Measurements from ENCODE around the gene TYROBP.
"Not testable (repeated sequence)": the region's sequence is repeated elsewhere in the genome, so short reads cannot be mapped to it uniquely, and the experiment has no call there.

The TYROBP gene

DNA sequence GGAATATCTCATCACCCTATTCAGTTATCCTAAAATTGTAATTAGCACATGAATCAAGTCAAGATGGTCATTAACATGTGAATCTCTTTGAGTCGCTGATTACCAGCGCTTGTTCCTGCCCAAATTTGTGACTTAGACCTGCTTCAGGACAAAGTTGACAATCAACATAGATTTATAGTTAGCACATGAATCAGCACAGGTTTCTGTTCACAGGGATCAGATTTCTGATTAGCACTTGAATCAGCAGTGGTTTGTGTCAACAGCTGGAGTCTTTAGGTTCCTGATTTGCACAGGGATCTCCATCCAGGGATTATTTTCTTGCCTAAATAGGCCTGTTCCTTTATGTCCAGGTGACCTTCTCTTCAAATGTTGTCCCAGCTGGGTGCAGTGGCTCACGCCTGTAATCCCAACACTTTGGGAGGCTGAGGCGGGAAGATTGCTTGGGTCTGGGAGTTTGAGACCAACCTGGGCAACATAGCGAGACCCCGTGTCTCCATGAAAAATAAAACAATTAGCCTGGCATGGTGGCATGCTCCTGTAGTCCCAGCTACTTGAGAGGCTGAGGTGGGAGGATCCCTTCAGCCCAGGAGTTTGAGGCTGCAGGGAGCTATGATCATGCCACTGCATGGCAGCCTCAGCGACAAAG lies 24.3 kb upstream of the TYROBP start:
- in situ Hi-C loops (cut with MboI; ENCODE audit: low sequenced_read_pairs) = loop anchor here (10.0 kb wide), 1 partner anchor 58 kb away; no protein-coding TSS in a partner anchor

DNA sequence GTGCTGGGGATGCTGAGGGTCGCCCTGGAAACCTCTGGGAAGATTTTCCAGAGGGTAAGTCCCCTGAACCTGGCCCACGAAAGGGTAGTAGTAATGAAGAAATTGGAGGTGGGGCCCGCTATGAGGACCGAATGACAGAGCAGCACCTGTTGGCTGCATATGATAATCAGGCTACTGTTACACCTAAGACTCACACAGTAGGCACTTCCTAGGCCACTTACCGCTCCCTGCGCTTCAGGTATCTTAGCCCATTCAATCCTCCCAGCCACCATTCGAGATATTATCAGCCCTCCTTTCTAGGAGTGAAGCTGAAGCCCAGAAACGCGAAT lies 23.7 kb upstream of the TYROBP start:
- in situ Hi-C loops (cut with MboI; ENCODE audit: low sequenced_read_pairs) = loop anchor here (10.0 kb wide), 1 partner anchor 57 kb away; no protein-coding TSS in a partner anchor

DNA sequence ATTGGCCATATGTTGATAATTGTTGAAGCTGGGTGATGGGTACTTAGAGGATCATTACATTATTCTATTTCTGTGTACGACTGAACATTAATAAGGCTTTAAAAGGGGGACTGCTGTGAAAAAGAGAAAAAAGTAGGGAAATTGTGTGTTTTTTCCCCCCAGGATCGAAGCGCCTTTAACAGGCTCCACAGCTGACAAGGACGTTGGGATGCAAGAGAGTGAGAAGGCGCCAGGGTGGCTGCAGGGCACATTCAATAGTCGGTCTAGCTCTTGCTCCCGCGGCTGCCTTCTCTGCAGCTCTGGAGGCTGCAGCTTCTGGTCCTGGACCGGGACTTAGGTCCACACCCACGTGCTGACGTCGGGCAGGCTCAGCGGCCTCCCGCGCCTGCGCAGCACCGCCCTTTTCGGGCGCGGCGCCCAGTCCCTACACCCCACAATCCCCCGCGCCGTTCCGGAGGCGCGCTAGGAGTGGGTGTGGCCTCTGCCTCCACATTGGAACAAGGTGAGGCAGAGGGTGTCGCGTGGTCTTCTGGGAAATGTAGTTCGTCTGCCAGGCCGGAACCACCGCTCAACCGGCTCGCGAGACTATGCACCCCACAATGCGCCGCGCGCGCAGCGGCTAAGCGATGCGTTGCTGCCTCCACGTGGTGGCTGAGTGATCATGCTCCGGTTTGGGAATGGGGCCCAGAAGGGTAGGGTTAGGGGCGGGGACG lies 23.2 kb upstream of the TYROBP start:
- in situ Hi-C loops (cut with MboI; ENCODE audit: low sequenced_read_pairs) = loop anchor here (10.0 kb wide), 1 partner anchor 57 kb away; no protein-coding TSS in a partner anchor

DNA sequence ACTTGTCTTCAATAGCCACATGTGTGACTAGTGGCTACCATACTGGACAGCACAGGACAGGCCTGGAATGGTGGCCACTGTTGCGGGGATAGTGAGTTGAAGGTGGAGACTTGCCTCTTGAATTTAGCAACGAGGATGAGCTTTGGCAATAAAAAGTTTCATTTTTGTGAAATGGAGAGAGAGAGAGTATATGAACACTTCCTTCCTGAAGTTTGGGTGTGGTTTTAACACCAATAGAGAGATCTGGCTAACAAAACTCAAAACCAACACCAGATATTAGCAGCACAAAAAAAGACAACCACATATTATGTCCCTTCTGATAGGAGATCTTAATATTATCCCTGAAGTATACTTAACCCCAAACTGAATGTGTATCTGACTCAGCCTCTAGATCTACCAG lies 21.8 kb upstream of the TYROBP start:
- in situ Hi-C loops (cut with MboI; ENCODE audit: low sequenced_read_pairs) = loop anchor here (10.0 kb wide), 1 partner anchor 55 kb away; no protein-coding TSS in a partner anchor

DNA sequence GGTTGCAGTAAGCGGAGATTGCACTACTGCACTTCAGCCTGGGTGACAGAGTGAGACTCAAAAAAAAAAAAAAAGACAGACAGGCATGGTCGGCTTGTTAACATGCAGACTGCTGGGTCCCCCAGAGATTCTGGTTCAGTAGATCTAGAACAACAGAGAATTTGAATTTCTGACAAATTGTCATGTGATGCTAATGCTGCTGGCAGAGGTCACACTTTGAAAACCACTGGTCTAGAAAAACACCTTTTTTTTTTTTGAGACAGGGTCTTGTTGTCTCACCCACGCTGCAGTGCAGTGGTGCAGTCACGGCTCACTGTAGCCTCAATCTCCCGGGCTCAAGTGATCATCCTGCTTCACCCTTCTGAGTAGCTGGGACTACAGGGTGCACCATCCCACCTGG lies 20.4 kb upstream of the TYROBP start:
- in situ Hi-C loops (cut with MboI; ENCODE audit: low sequenced_read_pairs) = no loop called here

DNA sequence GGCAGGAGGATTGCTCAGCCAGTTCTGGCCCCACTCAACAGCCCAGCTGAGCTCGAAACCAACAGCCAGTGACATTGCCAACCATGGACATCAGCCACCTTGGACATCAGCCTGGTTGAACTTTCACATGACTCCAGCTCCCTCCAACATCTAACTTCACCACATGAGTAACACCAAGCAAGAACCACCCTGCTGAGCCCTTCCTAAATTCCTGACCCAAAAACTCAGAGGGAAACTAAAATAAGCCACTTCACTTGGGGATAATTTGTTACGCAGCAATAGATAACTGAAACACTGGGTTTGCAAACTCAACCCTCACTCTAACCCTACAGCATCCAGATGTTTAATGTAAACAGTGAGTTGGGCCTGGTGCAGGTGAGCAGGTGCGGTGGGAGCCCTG lies 17.4 kb upstream of the TYROBP start:
- in situ Hi-C loops (cut with MboI; ENCODE audit: low sequenced_read_pairs) = no loop called here

DNA sequence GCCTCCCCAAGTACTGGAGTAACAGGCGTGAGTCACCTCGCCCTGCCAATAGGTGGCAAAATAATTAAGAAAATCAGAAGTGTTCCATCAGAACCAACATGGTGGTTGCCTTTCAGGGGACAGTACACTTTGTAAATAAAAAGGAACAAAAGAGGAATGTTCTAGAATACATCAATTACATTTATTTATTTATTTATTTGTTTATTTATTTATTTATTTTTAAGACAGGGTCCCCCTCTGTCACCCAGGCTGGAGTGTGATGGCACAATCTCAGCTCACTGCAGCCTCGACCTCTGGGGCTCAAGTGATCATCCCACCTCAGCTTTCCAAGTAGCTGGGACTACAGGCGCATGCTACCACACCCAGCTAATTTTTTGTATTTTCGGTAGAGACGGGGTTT lies 12.9 kb upstream of the TYROBP start:
- in situ Hi-C loops (cut with MboI; ENCODE audit: low sequenced_read_pairs) = no loop called here

DNA sequence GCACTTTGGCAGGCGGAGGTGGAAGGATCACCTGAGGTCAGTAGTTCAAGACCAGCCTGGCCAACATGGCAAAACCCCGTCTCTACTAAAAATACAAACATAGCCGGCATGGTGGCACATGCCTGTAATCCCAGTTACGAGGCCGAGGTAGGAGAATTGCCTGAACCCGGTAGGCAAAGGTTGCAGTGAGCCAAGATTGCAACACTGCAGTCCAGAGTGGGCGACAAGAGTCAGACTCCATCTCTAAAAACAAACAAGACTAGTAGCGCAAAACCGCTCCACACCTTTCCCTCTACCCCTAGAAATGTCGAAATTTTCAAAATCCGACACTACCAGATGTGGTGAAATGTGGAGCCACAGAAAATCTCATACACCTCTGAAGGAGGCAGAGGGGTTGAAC lies 11.2 kb upstream of the TYROBP start:
- in situ Hi-C loops (cut with MboI; ENCODE audit: low sequenced_read_pairs) = no loop called here

DNA sequence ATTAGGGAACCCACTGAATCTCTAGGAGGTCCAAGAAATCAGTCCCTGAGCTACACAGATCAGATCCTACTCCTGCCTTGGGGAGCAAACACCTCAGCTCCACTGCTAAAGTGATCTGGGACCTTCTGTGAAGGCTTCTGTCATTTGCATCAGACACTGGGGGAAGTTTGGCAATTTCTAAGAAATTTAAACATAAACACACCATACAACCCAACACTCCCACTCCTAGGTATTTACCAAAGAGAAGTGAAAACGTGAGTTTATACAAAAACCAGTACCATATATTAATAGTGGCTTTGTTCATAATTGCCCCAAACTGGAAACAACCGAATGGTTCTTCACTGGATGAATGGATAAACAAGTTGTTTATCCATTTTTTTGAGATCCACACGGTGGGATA lies 7.3 kb upstream of the TYROBP start:
- in situ Hi-C loops (cut with MboI; ENCODE audit: low sequenced_read_pairs) = no loop called here

DNA sequence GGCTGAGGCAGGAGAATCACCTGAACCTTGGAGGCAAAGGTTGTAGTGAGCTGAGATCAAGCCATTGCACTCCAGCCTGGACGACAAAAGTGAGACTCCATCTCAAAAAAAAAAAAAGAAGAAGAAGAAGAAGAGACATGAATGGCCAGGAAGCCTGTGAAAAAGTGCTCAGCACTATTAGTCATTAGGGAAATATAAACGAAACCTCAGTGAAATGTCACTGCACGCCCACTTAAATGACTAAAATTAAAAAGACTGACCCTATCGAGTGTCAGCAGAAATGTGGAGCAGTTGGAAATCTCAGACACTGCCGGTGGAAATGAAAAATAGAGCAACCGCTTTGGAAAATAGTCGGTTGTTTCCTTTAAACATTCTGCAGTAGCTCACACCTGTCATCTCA lies 5.5 kb upstream of the TYROBP start:
- in situ Hi-C loops (cut with MboI; ENCODE audit: low sequenced_read_pairs) = no loop called here

DNA sequence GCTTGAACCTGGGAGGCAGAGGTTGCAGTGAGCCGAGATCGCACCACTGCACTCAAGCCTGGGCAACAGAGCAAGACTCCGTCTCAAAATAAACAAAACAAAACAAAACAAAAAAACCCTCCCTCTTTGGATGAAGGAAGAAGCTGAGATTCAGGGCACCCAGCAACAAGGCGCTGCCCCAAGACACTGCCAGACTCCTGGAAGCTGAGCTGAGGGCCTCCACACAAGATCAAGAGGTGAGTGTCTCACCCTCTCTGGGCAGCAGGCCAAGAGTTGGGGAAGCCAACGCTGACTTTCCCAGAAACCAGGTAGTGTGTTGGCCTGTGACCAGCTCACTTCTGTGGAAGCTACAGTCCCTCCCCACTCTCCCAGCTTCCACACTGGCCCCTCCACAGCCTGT lies 3.7 kb upstream of the TYROBP start:
- in situ Hi-C loops (cut with MboI; ENCODE audit: low sequenced_read_pairs) = no loop called here

DNA sequence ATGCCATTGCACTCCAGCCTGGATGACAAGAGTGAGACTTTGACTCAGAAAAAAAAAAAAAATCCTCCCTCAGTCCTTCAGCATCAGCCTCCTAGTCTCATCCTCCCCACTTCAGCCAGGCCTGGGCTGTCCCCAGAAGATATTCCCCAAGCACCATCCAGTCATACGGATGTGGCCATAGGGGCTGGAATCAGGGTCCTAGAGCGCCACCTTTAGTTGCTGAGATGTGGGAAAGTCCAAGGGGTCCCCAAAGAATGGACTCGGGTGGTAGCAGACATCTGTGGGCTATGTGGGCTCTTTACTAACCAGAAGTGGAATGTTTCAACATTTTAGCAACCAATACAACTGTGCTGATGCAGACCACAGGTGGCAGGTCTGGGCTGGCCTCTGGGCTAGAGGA lies 3.1 kb upstream of the TYROBP start:
- in situ Hi-C loops (cut with MboI; ENCODE audit: low sequenced_read_pairs) = no loop called here

DNA sequence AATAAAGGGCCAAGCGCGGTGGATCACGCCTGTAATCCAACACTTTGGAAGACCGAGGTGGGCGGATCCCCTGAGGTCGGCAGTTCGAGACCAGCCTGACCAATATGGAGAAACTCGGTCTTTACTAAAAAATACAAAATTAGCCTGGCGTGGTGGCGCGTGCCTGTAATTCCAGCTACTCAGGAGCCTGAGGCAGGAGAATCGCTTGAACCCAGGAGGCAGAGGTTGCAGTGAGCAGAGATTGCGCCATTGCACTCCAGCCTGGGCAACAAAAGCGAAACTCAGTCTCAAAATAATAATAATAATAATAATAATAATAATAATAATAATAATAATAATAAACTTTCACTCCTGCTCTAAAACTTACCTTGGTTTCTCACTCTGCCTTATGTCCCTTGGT lies 2.3 kb upstream of the TYROBP start:
- in situ Hi-C loops (cut with MboI; ENCODE audit: low sequenced_read_pairs) = not testable (repeated sequence)

DNA sequence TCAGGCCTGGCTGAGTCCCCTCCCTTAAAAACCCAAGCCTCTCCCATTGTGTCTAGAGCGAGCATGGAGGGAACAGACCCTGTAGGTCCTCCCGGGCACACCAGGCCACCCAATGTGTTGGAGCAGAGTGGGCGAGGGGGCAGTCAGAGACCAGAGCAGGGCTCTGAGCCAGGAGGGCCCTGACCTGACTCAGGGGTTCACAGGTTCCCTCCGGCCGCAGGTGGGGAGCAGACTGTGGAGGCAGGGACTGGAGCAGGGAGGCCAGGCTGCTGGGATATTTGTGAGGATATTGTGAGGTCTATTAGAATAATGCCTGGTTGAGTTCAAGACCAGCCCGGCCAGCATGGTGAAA lies 1.6 kb upstream of the TYROBP start:
- in situ Hi-C loops (cut with MboI; ENCODE audit: low sequenced_read_pairs) = no loop called here

DNA sequence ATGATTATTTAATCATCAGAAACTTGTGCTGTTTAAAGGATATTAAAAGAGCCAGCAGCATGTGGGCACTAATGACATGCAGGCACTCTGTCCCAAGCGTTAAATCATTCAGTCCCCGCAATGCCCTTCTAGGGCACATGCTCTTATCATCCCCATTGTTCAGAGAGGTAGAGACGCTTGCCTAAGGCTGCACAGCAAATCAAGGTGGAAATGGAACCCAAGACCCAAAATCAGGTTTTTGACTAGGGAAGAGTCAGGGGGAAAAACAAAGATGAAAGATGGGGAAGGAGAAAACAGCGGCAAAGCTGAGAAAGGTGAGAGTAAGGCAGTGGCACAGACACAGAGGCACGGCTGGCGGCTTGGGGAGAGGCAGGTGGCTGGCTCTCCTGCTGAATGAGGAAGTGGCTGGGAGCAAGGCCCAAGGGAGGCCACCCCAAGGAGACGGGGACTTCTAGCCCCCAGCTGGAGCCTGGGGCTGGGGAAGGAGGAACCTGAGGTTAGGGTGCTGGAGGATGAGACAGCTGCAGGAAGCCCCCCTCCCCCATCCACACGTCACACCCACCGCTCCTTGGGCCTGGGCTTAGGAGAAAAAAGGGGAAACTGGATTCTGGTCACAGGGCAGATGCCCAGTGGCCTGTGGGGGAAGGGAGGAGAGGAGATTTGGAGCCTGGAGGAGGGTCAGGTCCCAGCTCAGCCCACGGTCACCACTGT lies 1.0 kb upstream of the TYROBP start:
- in situ Hi-C loops (cut with MboI; ENCODE audit: low sequenced_read_pairs) = no loop called here

DNA sequence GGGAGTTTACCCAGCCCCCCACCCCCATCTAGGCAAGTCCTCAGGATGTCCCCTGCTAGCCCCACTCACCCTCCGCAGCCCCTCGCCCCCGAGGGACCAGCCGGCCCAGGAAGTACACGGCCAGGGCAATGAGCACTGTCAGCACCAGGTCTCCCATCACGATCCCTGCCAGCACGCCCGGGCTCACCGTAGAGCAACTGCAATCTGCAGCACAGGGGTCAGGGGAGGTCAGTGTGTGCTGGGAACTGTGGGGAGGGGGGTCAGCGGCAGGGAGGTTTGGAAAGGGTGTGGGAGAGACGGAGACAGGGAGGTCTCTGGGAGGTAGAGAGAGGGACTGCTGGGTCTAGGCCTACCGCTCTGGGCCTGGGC lies 734 bp downstream of the TYROBP start:
- in situ Hi-C loops (cut with MboI; ENCODE audit: low sequenced_read_pairs) = no loop called here

DNA sequence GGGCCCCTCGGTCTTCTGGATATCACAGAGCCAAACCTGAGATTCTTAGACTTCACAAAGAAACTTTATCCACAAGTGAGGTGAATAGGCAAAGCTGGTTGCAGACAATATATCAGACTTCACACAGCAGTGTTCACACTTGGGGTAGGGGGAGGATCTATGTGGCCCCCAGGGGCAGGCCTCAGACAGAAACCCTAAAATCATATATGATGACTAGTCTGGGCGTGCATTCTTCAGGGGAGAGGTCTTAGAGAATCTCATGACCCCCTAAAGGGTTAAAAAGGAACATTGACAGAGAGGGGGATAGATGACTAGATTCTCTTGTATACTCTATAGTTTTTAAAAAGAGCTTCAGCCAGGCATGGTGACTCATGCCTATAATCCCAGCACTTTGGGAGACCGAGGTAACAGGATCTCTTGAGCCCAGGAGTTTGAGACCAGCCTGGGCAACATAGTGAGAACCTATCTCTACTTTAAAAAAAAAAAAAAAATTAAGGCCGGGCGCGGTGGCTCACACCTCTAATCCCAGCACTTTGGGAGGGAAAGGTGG lies 2.8 kb downstream of the TYROBP start:
- in situ Hi-C loops (cut with MboI; ENCODE audit: low sequenced_read_pairs) = no loop called here

DNA sequence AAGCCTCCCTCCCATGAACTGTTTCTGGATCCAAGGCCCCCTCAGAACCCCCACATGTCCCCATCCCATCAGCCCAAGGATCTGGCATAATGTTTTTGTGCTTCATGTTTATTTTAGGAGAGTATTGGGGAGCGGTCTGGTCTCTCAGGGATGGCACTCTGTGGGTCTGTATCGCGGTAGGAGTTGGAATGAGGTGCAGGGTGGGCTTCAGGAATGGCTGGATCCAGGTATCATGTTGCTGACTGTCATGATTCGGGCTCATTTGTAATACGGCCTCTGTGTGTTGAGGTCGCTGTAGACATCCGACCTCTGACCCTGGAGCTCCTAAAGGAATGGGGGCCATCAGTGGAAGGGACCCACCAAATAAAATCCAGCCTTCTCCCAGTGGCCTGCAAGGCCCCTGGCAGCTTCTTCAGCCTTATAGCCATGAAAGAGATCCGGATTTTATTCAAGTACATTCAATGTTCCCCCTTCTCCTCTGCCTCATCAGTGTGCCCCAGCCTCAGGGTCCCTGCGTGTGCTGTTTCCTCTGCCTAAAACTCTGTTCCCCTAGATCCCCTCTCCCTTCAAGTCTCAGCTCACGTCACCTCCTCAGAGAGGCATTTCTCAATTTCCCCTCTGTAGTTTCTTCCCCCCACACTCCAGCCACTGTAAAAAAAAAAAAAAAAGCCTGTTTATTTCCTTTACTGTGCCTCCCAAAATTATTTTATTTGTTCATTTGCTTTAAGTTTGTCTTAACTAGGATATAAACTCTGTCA lies 3.6 kb downstream of the TYROBP start:
- in situ Hi-C loops (cut with MboI; ENCODE audit: low sequenced_read_pairs) = no loop called here

DNA sequence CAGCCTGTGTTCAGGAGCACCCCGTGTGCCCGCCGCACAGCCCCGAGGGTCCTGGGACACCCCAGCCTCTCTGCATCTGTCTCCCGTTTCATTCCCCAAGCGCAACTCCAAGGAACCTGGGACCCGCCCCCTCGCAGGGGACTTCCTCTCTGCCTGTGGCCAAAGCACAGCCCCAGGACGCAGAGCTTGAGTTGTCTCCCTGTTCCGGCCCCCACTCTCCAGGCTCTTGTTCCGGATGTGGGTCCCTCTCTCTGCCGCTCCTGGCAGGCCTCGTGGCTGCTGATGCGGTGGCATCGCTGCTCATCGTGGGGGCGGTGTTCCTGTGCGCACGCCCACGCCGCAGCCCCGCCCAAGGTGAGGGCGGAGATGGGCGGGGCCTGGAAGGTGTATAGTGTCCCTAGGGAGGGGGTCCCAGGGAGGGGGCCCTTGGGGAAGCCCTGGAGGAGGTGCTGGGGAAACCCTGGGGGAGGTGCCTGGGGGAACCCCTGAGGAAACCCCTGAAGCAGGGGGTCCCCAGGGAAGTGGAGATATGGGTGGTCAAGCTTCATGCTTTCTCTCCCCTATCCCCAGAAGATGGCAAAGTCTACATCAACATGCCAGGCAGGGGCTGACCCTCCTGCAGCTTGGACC lies 4.4 kb downstream of the TYROBP start:
- in situ Hi-C loops (cut with MboI; ENCODE audit: low sequenced_read_pairs) = no loop called here

DNA sequence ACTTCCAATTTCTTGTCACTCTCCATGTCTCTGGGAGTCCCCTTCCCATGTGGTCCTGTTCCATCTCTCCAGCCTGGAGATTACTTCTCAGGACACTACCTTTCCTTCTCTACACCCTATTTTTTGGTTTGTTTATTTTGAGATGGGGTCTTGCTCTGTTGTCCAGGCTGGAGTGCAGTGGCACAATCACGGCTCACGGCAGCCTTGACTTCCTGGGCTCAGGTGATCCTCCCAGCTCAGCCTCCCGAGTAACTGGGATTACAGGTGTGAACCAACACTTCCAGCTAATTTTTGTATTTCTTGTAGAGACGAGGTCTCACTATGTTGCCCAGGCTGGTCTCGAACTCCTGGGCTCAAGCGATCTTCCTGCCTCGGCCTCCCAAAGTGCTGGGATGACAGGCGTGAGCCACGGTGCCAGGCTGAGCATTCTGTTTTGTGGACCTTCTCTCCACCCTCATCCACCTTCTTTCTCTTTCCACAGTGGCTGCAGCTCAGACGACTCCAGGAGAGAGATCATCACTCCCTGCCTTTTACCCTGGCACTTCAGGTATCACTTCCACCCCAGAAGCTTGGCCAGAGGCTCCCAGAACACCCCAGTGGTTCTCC lies 5.1 kb downstream of the TYROBP start:
- in situ Hi-C loops (cut with MboI; ENCODE audit: low sequenced_read_pairs) = no loop called here

Data from HL-60/S4 treated with phorbol 12-myristate 13-acetate at 8.2 ng/mL for 4 days and 3 days (cell line).